HEK293 (cell line): Measurements from ENCODE around the gene P3H4.

Source experiments
- CTCF ChIA-PET: fragments of 350-600 bp; formaldehyde crosslinking; extraction: SDS; loops from one replicate; lab custom pipeline; 2021; ENCODE audit warnings: antibody characterized with exemption; lab: Yijun Ruan, JAX
- POLR2A ChIA-PET: fragments of 300-600 bp; formaldehyde crosslinking; extraction: SDS; loops from one replicate; lab custom pipeline; 2020; ENCODE audit warnings: antibody characterized with exemption, inconsistent platforms; lab: Yijun Ruan, JAX
- H3K27ac ChIP-seq: fragments of 200-500 bp; sonication (Bioruptor generic); 2 replicates; pipeline ENCODE4 v1.5.1; 2014; ENCODE audit warnings: low read depth, low read length, control low read depth, inconsistent platforms; ENCODE audit errors: extremely low read depth
- H3K36me3 ChIP-seq, 2 experiments: fragments of 200-500 bp in 1 of 2; sonication (Bioruptor generic) in 1 of 2; 1 replicate in 1 of 2; 2 replicates in 1 of 2; pipeline ENCODE4 v1.5.1; 2014 to 2017; ENCODE audit warnings: inconsistent platforms in 2 of 2, low read length in 2 of 2; ENCODE audit not compliant: control insufficient read depth in 2 of 2, insufficient read depth in 1 of 2
- H3K4me1 ChIP-seq: fragments of 200-500 bp; sonication (Bioruptor generic); 2 replicates; pipeline ENCODE4 v1.5.1; 2014; ENCODE audit warnings: mild to moderate bottlenecking, low read length, inconsistent platforms; ENCODE audit not compliant: control insufficient read depth, insufficient read depth
- H3K4me3 ChIP-seq: 2 replicates; pipeline ENCODE4 v1.5.1; 2011; ENCODE audit warnings: low read depth, mild to moderate bottlenecking, control low read depth, low read length, moderate library complexity
- H3K9me3 ChIP-seq: fragments of 200-500 bp; sonication (Bioruptor generic); 2 replicates; pipeline ENCODE4 v1.5.1; 2014; ENCODE audit warnings: low read depth, low read length, inconsistent platforms; ENCODE audit not compliant: control insufficient read depth, insufficient read depth
- EGR2 ChIP-seq: fragments of 450-650 bp; formaldehyde crosslinking; IDR thresholded peaks from 2 replicates; pipeline ENCODE4 v1.5.1; 2016; ENCODE audit warnings: low read depth, missing biosample characterization, missing genetic modification characterization
- GLI4 ChIP-seq: fragments of 450-650 bp; formaldehyde crosslinking; IDR thresholded peaks from 2 replicates; pipeline ENCODE4 v1.5.1; 2016; ENCODE audit warnings: missing biosample characterization, missing genetic modification characterization
- IKZF3 ChIP-seq: fragments of 450-650 bp; IDR thresholded peaks from 2 replicates; pipeline ENCODE4 v1.5.0; 2018; ENCODE audit warnings: missing biosample characterization, mild to moderate bottlenecking, missing genetic modification characterization, moderate library complexity
- KLF1 ChIP-seq: fragments of 450-650 bp; formaldehyde crosslinking; IDR thresholded peaks from 2 replicates; pipeline ENCODE4 v1.5.1; 2016; ENCODE audit warnings: missing biosample characterization, missing genetic modification characterization
- KLF10 ChIP-seq: fragments of 450-650 bp; IDR thresholded peaks from 2 replicates; pipeline ENCODE4 v1.5.1; 2018; ENCODE audit warnings: missing biosample characterization, mild to moderate bottlenecking, missing genetic modification characterization
- OSR2 ChIP-seq: fragments of 450-650 bp; formaldehyde crosslinking; IDR thresholded peaks from 2 replicates; pipeline ENCODE4 v1.5.1; 2016; ENCODE audit warnings: missing biosample characterization, missing genetic modification characterization
- PRDM6 ChIP-seq: fragments of 450-650 bp; formaldehyde crosslinking; IDR thresholded peaks from 2 replicates; pipeline ENCODE4 v1.5.1; 2017; ENCODE audit warnings: missing biosample characterization, missing genetic modification characterization
- RBAK ChIP-seq: fragments of 450-650 bp; formaldehyde crosslinking; IDR thresholded peaks from 2 replicates; pipeline ENCODE4 v1.5.1; 2016; ENCODE audit warnings: missing biosample characterization, missing genetic modification characterization
- SP7 ChIP-seq: fragments of 450-650 bp; formaldehyde crosslinking; IDR thresholded peaks from 2 replicates; pipeline ENCODE4 v1.5.1; 2016; ENCODE audit warnings: missing biosample characterization, missing genetic modification characterization
- WT1 ChIP-seq: fragments of 450-650 bp; formaldehyde crosslinking; IDR thresholded peaks from 2 replicates; pipeline ENCODE4 v1.5.1; 2016; ENCODE audit warnings: missing biosample characterization, missing genetic modification characterization
- ZBTB17 ChIP-seq: fragments of 450-650 bp; formaldehyde crosslinking; IDR thresholded peaks from 2 replicates; pipeline ENCODE4 v1.5.1; 2016; ENCODE audit warnings: missing biosample characterization, missing genetic modification characterization
- ZNF10 ChIP-seq: fragments of 450-650 bp; formaldehyde crosslinking; IDR thresholded peaks from 2 replicates; pipeline ENCODE4 v1.5.1; 2017; ENCODE audit warnings: missing biosample characterization, missing genetic modification characterization
- ZNF155 ChIP-seq: fragments of 450-650 bp; formaldehyde crosslinking; IDR thresholded peaks from 2 replicates; pipeline ENCODE4 v1.5.1; 2016; ENCODE audit warnings: missing biosample characterization, missing genetic modification characterization
- ZNF2 ChIP-seq: fragments of 450-650 bp; formaldehyde crosslinking; IDR thresholded peaks from 2 replicates; pipeline ENCODE4 v1.5.1; 2016; ENCODE audit warnings: missing biosample characterization, missing genetic modification characterization
- ZNF324 ChIP-seq: fragments of 450-650 bp; formaldehyde crosslinking; IDR thresholded peaks from 2 replicates; pipeline ENCODE4 v1.5.1; 2016; ENCODE audit warnings: missing biosample characterization, missing genetic modification characterization
- ZNF335 ChIP-seq: fragments of 450-650 bp; formaldehyde crosslinking; conservative IDR thresholded peaks from 2 replicates; pipeline ENCODE4 v1.5.1; 2016; ENCODE audit warnings: missing biosample characterization, missing genetic modification characterization
- ZNF341 ChIP-seq: fragments of 450-650 bp; formaldehyde crosslinking; IDR thresholded peaks from 2 replicates; pipeline ENCODE4; 2016; ENCODE audit warnings: low read depth, missing biosample characterization, missing genetic modification characterization
- ZNF48 ChIP-seq: fragments of 450-650 bp; formaldehyde crosslinking; IDR thresholded peaks from 2 replicates; pipeline ENCODE4 v1.5.1; 2016; ENCODE audit warnings: missing biosample characterization, missing genetic modification characterization
- ZNF510 ChIP-seq: fragments of 450-650 bp; formaldehyde crosslinking; IDR thresholded peaks from 2 replicates; pipeline ENCODE4 v1.5.1; 2018; ENCODE audit warnings: mild to moderate bottlenecking, missing genetic modification characterization, missing biosample characterization; ENCODE audit not compliant: insufficient replicate concordance
- ZNF514 ChIP-seq: fragments of 450-650 bp; formaldehyde crosslinking; IDR thresholded peaks from 2 replicates; pipeline ENCODE4 v1.5.1; 2016; ENCODE audit warnings: missing biosample characterization, missing genetic modification characterization
- ZNF571 ChIP-seq: fragments of 450-650 bp; formaldehyde crosslinking; IDR thresholded peaks from 2 replicates; pipeline ENCODE4 v1.5.0; 2017; ENCODE audit warnings: missing biosample characterization, missing genetic modification characterization
- ZNF629 ChIP-seq: fragments of 450-650 bp; formaldehyde crosslinking; IDR thresholded peaks from 2 replicates; pipeline ENCODE4 v1.5.1; 2017; ENCODE audit warnings: missing biosample characterization, missing genetic modification characterization
- ZNF658 ChIP-seq: fragments of 450-650 bp; formaldehyde crosslinking; IDR thresholded peaks from 2 replicates; pipeline ENCODE4; 2016; ENCODE audit warnings: missing biosample characterization, missing genetic modification characterization
- ZNF701 ChIP-seq: fragments of 450-650 bp; formaldehyde crosslinking; IDR thresholded peaks from 2 replicates; pipeline ENCODE4 v1.5.1; 2016; ENCODE audit warnings: missing biosample characterization, missing genetic modification characterization
- ZNF843 ChIP-seq: fragments of 450-650 bp; formaldehyde crosslinking; IDR thresholded peaks from 2 replicates; pipeline ENCODE4 v1.5.1; 2016; ENCODE audit warnings: missing biosample characterization, missing genetic modification characterization
- TF ChIP-seq, protein P1 (sequence below): fragments of 450-650 bp; formaldehyde crosslinking; IDR thresholded peaks from 2 replicates; pipeline ENCODE4 v1.5.1; 2016; ENCODE audit warnings: missing biosample characterization, missing genetic modification characterization
- TF ChIP-seq, protein P2 (sequence below): fragments of 450-650 bp; formaldehyde crosslinking; conservative IDR thresholded peaks from 2 replicates; pipeline ENCODE4 v1.5.1; 2016; ENCODE audit warnings: low read depth, missing biosample characterization, missing genetic modification characterization
- TF ChIP-seq, protein P3 (sequence below): fragments of 450-650 bp; formaldehyde crosslinking; IDR thresholded peaks from 2 replicates; pipeline ENCODE4 v1.5.1; 2017; ENCODE audit warnings: missing biosample characterization, missing genetic modification characterization
- TF ChIP-seq, protein P4 (sequence below): fragments of 450-650 bp; formaldehyde crosslinking; IDR thresholded peaks from 2 replicates; pipeline ENCODE4 v1.5.1; 2016; ENCODE audit warnings: missing biosample characterization, missing genetic modification characterization

The P3H4 gene

DNA sequence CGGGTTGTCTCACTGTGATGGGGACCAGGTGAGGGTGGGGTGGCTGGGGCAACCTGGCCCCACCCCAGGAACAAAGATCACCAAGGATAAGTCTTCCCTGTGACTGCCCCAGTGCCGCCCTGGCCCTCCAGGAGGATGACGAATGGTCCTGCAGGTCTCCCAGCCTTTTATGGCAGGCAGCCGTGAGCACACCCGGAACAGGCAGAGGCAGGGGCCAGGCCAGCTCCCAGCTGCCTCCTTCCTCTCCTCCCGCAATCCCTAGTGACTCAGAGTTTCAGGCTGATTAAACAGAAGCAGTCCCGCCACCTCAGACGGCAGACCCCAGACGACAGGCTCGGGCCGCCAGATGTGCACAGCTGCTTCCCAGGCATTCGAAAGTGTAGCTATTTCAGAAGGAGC, 38.6 kb downstream of the P3H4 start:
- Histone ChIP-seq H3K36me3 (peaks cover 8 to 77% of the 10 kb centered on the region in 2 experiments; a peak in 2 of 3 replicates), H3K4me1 (peaks cover 14% of the 10 kb centered on the region), H3K4me3 (no peak overlapping the region), H3K27ac (no peak overlapping the region), H3K9me3 (no peaks in the 10 kb centered on the region)
- ChIA-PET CTCF (interaction anchor here (0.6 to 6.4 kb wide), 5 partner anchors 8 to 340 kb away, joined by 3 to 48 read pairs (median 5); partner anchors contain the start of genes JUP and P3H4), POLR2A (interaction anchor here (0.6 to 4.5 kb wide), 9 partner anchors 9 to 198 kb away, joined by 3 to 60 read pairs (median 5); partner anchors contain the start of genes FKBP10, HAP1 and JUP)
- TF ChIP-seq IKZF3 (tag by site-specific recombination) (0 out of 2 replicates have a peak, but pooled peaks have one; percentile 28), WT1 (tag by site-specific recombination) (peak; percentile 62; the same call in 1 of the 2 replicates), ZNF510 (tag by site-specific recombination) (no peak), RBAK (no peak), ZNF324 (tag by site-specific recombination) (no peak), ZNF629 (0 out of 2 replicates have a peak, but pooled peaks have one; percentile 21), ZNF10 (no peak), PRDM6 (no peak), GLI4 (no peak), SP7 (peak; percentile 58; the same call in 1 of the 2 replicates), ZNF341 (tag by site-specific recombination) (no peak), KLF1 (tag by site-specific recombination) (peak; percentile 53), KLF10 (tag by site-specific recombination) (no peak), OSR2 (peak; percentile 95), ZNF155 (tag by site-specific recombination) (no peak), ZNF658 (tag by site-specific recombination) (no peak), ZNF843 (tag by site-specific recombination) (no peak), ZNF2 (tag by site-specific recombination) (no peak), ZNF48 (no peak), ZBTB17 (tag by site-specific recombination) (peak; percentile 52), EGR2 (tag by site-specific recombination) (no peak), ZNF514 (tag by site-specific recombination) (no peak), ZNF701 (tag by site-specific recombination) (no peak), ZNF571 (tag by site-specific recombination) (no peak), ZNF335 (tag by site-specific recombination) (peak; percentile 66)
- TF ChIP-seq, protein P1, sequence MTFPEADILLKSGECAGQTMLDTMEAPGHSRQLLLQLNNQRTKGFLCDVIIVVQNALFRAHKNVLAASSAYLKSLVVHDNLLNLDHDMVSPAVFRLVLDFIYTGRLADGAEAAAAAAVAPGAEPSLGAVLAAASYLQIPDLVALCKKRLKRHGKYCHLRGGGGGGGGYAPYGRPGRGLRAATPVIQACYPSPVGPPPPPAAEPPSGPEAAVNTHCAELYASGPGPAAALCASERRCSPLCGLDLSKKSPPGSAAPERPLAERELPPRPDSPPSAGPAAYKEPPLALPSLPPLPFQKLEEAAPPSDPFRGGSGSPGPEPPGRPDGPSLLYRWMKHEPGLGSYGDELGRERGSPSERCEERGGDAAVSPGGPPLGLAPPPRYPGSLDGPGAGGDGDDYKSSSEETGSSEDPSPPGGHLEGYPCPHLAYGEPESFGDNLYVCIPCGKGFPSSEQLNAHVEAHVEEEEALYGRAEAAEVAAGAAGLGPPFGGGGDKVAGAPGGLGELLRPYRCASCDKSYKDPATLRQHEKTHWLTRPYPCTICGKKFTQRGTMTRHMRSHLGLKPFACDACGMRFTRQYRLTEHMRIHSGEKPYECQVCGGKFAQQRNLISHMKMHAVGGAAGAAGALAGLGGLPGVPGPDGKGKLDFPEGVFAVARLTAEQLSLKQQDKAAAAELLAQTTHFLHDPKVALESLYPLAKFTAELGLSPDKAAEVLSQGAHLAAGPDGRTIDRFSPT (tag by site-specific recombination) = peak; percentile 26; the same call in 1 of the 2 replicates
- TF ChIP-seq, protein P2, sequence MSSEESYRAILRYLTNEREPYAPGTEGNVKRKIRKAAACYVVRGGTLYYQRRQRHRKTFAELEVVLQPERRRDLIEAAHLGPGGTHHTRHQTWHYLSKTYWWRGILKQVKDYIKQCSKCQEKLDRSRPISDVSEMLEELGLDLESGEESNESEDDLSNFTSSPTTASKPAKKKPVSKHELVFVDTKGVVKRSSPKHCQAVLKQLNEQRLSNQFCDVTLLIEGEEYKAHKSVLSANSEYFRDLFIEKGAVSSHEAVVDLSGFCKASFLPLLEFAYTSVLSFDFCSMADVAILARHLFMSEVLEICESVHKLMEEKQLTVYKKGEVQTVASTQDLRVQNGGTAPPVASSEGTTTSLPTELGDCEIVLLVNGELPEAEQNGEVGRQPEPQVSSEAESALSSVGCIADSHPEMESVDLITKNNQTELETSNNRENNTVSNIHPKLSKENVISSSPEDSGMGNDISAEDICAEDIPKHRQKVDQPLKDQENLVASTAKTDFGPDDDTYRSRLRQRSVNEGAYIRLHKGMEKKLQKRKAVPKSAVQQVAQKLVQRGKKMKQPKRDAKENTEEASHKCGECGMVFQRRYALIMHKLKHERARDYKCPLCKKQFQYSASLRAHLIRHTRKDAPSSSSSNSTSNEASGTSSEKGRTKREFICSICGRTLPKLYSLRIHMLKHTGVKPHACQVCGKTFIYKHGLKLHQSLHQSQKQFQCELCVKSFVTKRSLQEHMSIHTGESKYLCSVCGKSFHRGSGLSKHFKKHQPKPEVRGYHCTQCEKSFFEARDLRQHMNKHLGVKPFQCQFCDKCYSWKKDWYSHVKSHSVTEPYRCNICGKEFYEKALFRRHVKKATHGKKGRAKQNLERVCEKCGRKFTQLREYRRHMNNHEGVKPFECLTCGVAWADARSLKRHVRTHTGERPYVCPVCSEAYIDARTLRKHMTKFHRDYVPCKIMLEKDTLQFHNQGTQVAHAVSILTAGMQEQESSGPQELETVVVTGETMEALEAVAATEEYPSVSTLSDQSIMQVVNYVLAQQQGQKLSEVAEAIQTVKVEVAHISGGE (tag by site-specific recombination) = no peak
- TF ChIP-seq, protein P3, sequence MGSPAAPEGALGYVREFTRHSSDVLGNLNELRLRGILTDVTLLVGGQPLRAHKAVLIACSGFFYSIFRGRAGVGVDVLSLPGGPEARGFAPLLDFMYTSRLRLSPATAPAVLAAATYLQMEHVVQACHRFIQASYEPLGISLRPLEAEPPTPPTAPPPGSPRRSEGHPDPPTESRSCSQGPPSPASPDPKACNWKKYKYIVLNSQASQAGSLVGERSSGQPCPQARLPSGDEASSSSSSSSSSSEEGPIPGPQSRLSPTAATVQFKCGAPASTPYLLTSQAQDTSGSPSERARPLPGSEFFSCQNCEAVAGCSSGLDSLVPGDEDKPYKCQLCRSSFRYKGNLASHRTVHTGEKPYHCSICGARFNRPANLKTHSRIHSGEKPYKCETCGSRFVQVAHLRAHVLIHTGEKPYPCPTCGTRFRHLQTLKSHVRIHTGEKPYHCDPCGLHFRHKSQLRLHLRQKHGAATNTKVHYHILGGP (tag by site-specific recombination) = no peak
- TF ChIP-seq, protein P4, sequence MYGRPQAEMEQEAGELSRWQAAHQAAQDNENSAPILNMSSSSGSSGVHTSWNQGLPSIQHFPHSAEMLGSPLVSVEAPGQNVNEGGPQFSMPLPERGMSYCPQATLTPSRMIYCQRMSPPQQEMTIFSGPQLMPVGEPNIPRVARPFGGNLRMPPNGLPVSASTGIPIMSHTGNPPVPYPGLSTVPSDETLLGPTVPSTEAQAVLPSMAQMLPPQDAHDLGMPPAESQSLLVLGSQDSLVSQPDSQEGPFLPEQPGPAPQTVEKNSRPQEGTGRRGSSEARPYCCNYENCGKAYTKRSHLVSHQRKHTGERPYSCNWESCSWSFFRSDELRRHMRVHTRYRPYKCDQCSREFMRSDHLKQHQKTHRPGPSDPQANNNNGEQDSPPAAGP (tag by site-specific recombination) = peak; percentile 47; the same call in 1 of the 2 replicates
